ENCODE data around the gene IRAG1. TPM values are rescaled to one million over a fixed set of nuclear protein-coding genes. Genes with fewer than 3 reads are reported as not detected.

Gene IRAG1
- total and polyA plus RNA-seq, 7 experiments from 2014 or later, result 0.11 to 1.4 TPM; not detected in 5

GRCh38 chr11:10728789-10729472 is 35.4 kb upstream of the IRAG1 start:
- DNase-seq, result no peak
- Mint-ChIP-seq H3K4me1 (peaks cover 15 to 21% (median 20%) of the 10 kb centered on the region in 7 donors), H3K4me3 (no peak overlapping the region), H3K36me3 (peaks cover 0 to 2% (median 0%) of the 10 kb centered on the region in 5 donors), H3K27me3 (peaks cover 4 to 26% (median 18%) of the 10 kb centered on the region in 5 donors), H3K27ac (no peak overlapping the region), H3K9me3 (no peaks in the 10 kb centered on the region)
- peaks cover 0 to 13% of the 10 kb centered on the region in 2 donors for H3K4me1 ChIP-seq (ENCODE audit: control insufficient read depth in 2 of 2, insufficient read depth in 2 of 2, low read length in 2 of 2)
- no peak for ATAC-seq
- no peaks in the 10 kb centered on the region for H3K9me3 ChIP-seq (ENCODE audit: control insufficient read depth in 2 of 3, low read length in 3 of 3)
- no peaks in the 10 kb centered on the region for H3K36me3 ChIP-seq (ENCODE audit: control insufficient read depth in 2 of 3, insufficient read depth in 3 of 3, low read length in 3 of 3)
- no peak overlapping the region for H3K4me3 ChIP-seq (ENCODE audit: low read length)
- CTCF ChIA-PET, result interaction anchor here (0.6 kb wide), 1 partner anchor 350 kb away, joined by 3 read pairs; no protein-coding TSS in a partner anchor
- H3K27ac ChIP-seq (ENCODE audit: low read depth, low read length), result no peak overlapping the region
- no peaks in the 10 kb centered on the region for H3K27me3 ChIP-seq (ENCODE audit: control insufficient read depth in 2 of 2, insufficient read depth in 2 of 2, low read length in 2 of 2)
- POLR2A ChIA-PET, result interaction anchor here (1.3 kb wide), 1 partner anchor 315 kb away, joined by 5 read pairs; no protein-coding TSS in a partner anchor
- intact Hi-C loops (cut with micrococcal nuclease), result no loop called here

GRCh38 chr11:10728154-10728553 is 34.6 kb upstream of the IRAG1 start:
- POLR2A ChIA-PET, result interaction anchor here (1.3 kb wide), 1 partner anchor 315 kb away, joined by 5 read pairs; no protein-coding TSS in a partner anchor
- intact Hi-C loops (cut with micrococcal nuclease), result no loop called here
- ATAC-seq, result no peak

GRCh38 chr11:10727146-10727851 is 33.7 kb upstream of the IRAG1 start:
- Histone ChIP-seq H3K36me3 (ENCODE audit: control insufficient read depth in 2 of 3, insufficient read depth in 3 of 3, low read length in 3 of 3) (no peaks in the 10 kb centered on the region), H3K9me3 (ENCODE audit: control insufficient read depth in 2 of 3, low read length in 3 of 3) (no peaks in the 10 kb centered on the region), H3K4me1 (ENCODE audit: control insufficient read depth in 2 of 2, insufficient read depth in 2 of 2, low read length in 2 of 2) (peaks cover 0 to 13% of the 10 kb centered on the region in 2 donors), H3K4me3 (ENCODE audit: low read length) (no peak overlapping the region), H3K27me3 (ENCODE audit: control insufficient read depth in 2 of 2, insufficient read depth in 2 of 2, low read length in 2 of 2) (no peaks in the 10 kb centered on the region), H3K27ac (ENCODE audit: low read depth, low read length) (no peak overlapping the region)
- Mint-ChIP-seq H3K4me3 (no peak overlapping the region), H3K9me3 (no peaks in the 10 kb centered on the region), H3K27me3 (peaks cover 4 to 23% (median 17%) of the 10 kb centered on the region in 5 donors), H3K4me1 (peaks cover 15 to 21% (median 20%) of the 10 kb centered on the region in 7 donors), H3K27ac (peak overlapping the region in 1 of 9 donors; percentile 15), H3K36me3 (peaks cover 0 to 2% (median 0%) of the 10 kb centered on the region in 5 donors)
- POLR2A ChIA-PET, result interaction anchor here (0.6 to 1.3 kb wide), 3 partner anchors 314 to 808 kb away, joined by 3 to 5 read pairs (median 3); no protein-coding TSS in a partner anchor
- DNase-seq (no peak), ATAC-seq (no peak)
- intact Hi-C loops (cut with micrococcal nuclease), result no loop called here
- CTCF ChIA-PET, result interaction anchor here (1.1 to 1.3 kb wide), 2 partner anchors 15 to 321 kb away, joined by 3 to 4 read pairs; no protein-coding TSS in a partner anchor

More at GRCh38 chr11:10728154-10728553, 34.6 kb upstream of the IRAG1 start:
- no peak overlapping the region for H3K27ac Mint-ChIP-seq
- CTCF ChIA-PET, result no interaction called here
- no peaks in the 10 kb centered on the region for H3K9me3 Mint-ChIP-seq
- H3K27me3 ChIP-seq (ENCODE audit: control insufficient read depth in 2 of 2, insufficient read depth in 2 of 2, low read length in 2 of 2), result no peaks in the 10 kb centered on the region
- H3K4me3 ChIP-seq (ENCODE audit: low read length), result no peak overlapping the region
- H3K27me3 Mint-ChIP-seq, result peaks cover 4 to 25% (median 18%) of the 10 kb centered on the region in 5 donors
- no peak for DNase-seq
- H3K4me3 Mint-ChIP-seq, result no peak overlapping the region
- peaks cover 15 to 21% (median 20%) of the 10 kb centered on the region in 7 donors for H3K4me1 Mint-ChIP-seq
- no peak overlapping the region for H3K27ac ChIP-seq (ENCODE audit: low read depth, low read length)
- H3K36me3 Mint-ChIP-seq, result peaks cover 0 to 2% (median 0%) of the 10 kb centered on the region in 5 donors
- no peaks in the 10 kb centered on the region for H3K36me3 ChIP-seq (ENCODE audit: control insufficient read depth in 2 of 3, insufficient read depth in 3 of 3, low read length in 3 of 3)
- H3K9me3 ChIP-seq (ENCODE audit: control insufficient read depth in 2 of 3, low read length in 3 of 3), result no peaks in the 10 kb centered on the region
- peaks cover 0 to 13% of the 10 kb centered on the region in 2 donors for H3K4me1 ChIP-seq (ENCODE audit: control insufficient read depth in 2 of 2, insufficient read depth in 2 of 2, low read length in 2 of 2)

- Mint-ChIP-seq H3K36me3 (peaks cover 0 to 2% (median 0%) of the 10 kb centered on the region in 5 donors), H3K4me3 (peak overlapping the region in 3 of 10 donors; percentile 5 to 30 (median 12)), H3K9me3 (no peaks in the 10 kb centered on the region), H3K27me3 (peaks cover 0 to 26% (median 12%) of the 10 kb centered on the region in 5 donors), H3K27ac (peak overlapping the region in 1 of 9 donors; percentile 37), H3K4me1 (peaks cover 15 to 27% (median 21%) of the 10 kb centered on the region in 7 donors)
- intact Hi-C loops (cut with micrococcal nuclease), result no loop called here
- ATAC-seq (peak; percentile 5), DNase-seq (no peak)
- Histone ChIP-seq H3K27ac (ENCODE audit: low read depth, low read length) (no peak overlapping the region), H3K27me3 (ENCODE audit: control insufficient read depth in 2 of 2, insufficient read depth in 2 of 2, low read length in 2 of 2) (no peaks in the 10 kb centered on the region), H3K4me3 (ENCODE audit: low read length) (no peak overlapping the region), H3K9me3 (ENCODE audit: control insufficient read depth in 2 of 3, low read length in 3 of 3) (no peaks in the 10 kb centered on the region), H3K4me1 (ENCODE audit: control insufficient read depth in 2 of 2, insufficient read depth in 2 of 2, low read length in 2 of 2) (peaks cover 0 to 13% of the 10 kb centered on the region in 2 donors), H3K36me3 (ENCODE audit: control insufficient read depth in 2 of 3, insufficient read depth in 3 of 3, low read length in 3 of 3) (no peaks in the 10 kb centered on the region)
- ChIA-PET CTCF (interaction anchor here (1.3 kb wide), 1 partner anchor 320 kb away, joined by 4 read pairs; no protein-coding TSS in a partner anchor), POLR2A (no interaction called here)
These were observed 32.3 kb upstream of the IRAG1 start for GRCh38 chr11:10725907-10726253.

GRCh38 chr11:10725114-10725906 is 31.8 kb upstream of the IRAG1 start:
- CTCF ChIA-PET, result interaction anchor here (1.0 kb wide), 1 partner anchor 11 kb away, joined by 4 read pairs; no protein-coding TSS in a partner anchor

GRCh38 chr11:10722307-10722706 is 28.8 kb upstream of the IRAG1 start:
- no peak overlapping the region for H3K4me3 Mint-ChIP-seq
- DNase-seq, result no peak
- intact Hi-C loops (cut with micrococcal nuclease), result no loop called here
- no peaks in the 10 kb centered on the region for H3K36me3 Mint-ChIP-seq
- H3K27ac Mint-ChIP-seq, result no peak overlapping the region
- ATAC-seq, result no peak
- no peaks in the 10 kb centered on the region for H3K9me3 Mint-ChIP-seq
- Histone ChIP-seq H3K4me1 (ENCODE audit: control insufficient read depth in 2 of 2, insufficient read depth in 2 of 2, low read length in 2 of 2) (peaks cover 0 to 13% of the 10 kb centered on the region in 2 donors), H3K27ac (ENCODE audit: low read depth, low read length) (no peak overlapping the region), H3K9me3 (ENCODE audit: control insufficient read depth in 2 of 3, low read length in 3 of 3) (no peaks in the 10 kb centered on the region), H3K36me3 (ENCODE audit: control insufficient read depth in 2 of 3, insufficient read depth in 3 of 3, low read length in 3 of 3) (no peaks in the 10 kb centered on the region), H3K4me3 (ENCODE audit: low read length) (no peak overlapping the region), H3K27me3 (ENCODE audit: control insufficient read depth in 2 of 2, insufficient read depth in 2 of 2, low read length in 2 of 2) (no peaks in the 10 kb centered on the region)
- ChIA-PET CTCF (no interaction called here), POLR2A (no interaction called here)
- peaks cover 15 to 23% (median 20%) of the 10 kb centered on the region in 7 donors for H3K4me1 Mint-ChIP-seq
- peaks cover 0 to 28% (median 15%) of the 10 kb centered on the region in 5 donors for H3K27me3 Mint-ChIP-seq

More at GRCh38 chr11:10725114-10725906, 31.8 kb upstream of the IRAG1 start:
- H3K9me3 Mint-ChIP-seq, result no peaks in the 10 kb centered on the region
- H3K9me3 ChIP-seq (ENCODE audit: control insufficient read depth in 2 of 3, low read length in 3 of 3), result no peaks in the 10 kb centered on the region
- no peaks in the 10 kb centered on the region for H3K36me3 ChIP-seq (ENCODE audit: control insufficient read depth in 2 of 3, insufficient read depth in 3 of 3, low read length in 3 of 3)
- ATAC-seq (peak; percentile 88), DNase-seq (peak in 5 of 9 donors; percentile 12 to 45 (median 24))
- POLR2A ChIA-PET, result no interaction called here
- H3K27me3 ChIP-seq (ENCODE audit: control insufficient read depth in 2 of 2, insufficient read depth in 2 of 2, low read length in 2 of 2), result no peaks in the 10 kb centered on the region
- no peak overlapping the region for H3K27ac Mint-ChIP-seq
- peaks cover 15 to 27% (median 21%) of the 10 kb centered on the region in 7 donors for H3K4me1 Mint-ChIP-seq
- H3K4me3 Mint-ChIP-seq, result peak overlapping the region in 4 of 10 donors; percentile 5 to 30 (median 22)
- intact Hi-C loops (cut with micrococcal nuclease), result no loop called here
- no peak overlapping the region for H3K4me3 ChIP-seq (ENCODE audit: low read length)
- no peak overlapping the region for H3K27ac ChIP-seq (ENCODE audit: low read depth, low read length)
- peaks cover 0 to 26% (median 10%) of the 10 kb centered on the region in 5 donors for H3K27me3 Mint-ChIP-seq
- peaks cover 0 to 2% (median 0%) of the 10 kb centered on the region in 5 donors for H3K36me3 Mint-ChIP-seq
- H3K4me1 ChIP-seq (ENCODE audit: control insufficient read depth in 2 of 2, insufficient read depth in 2 of 2, low read length in 2 of 2), result peaks cover 0 to 13% of the 10 kb centered on the region in 2 donors
